SK-N-SH (cell line): ENCODE data around the gene EDIL3. TPM values are rescaled to one million over a fixed set of nuclear protein-coding genes. Genes with fewer than 3 reads are reported as not detected.

ENCODE experiments used
- CTCF ChIA-PET: fragments of 300-600, 350-600 bp; formaldehyde crosslinking; extraction: SDS; loops from one replicate; lab custom pipeline; 2021; lab: Yijun Ruan, JAX
- POLR2A ChIA-PET: fragments of 350-600 bp; sonication (Branson Sonifier 250); formaldehyde crosslinking; extraction: SDS; loops from one replicate; lab custom pipeline; 2020; ENCODE audit warnings: antibody characterized with exemption, inconsistent platforms; lab: Yijun Ruan, JAX
- DNase-seq: peaks from one replicate; pipeline ENCODE4 v3.0.0; 2012
- H2AFZ ChIP-seq: fragments of 200-600 bp; sonication (generic); 2 replicates; pipeline ENCODE4 v1.8.1; 2016; ENCODE audit warnings: antibody characterized with exemption, mild to moderate bottlenecking, low read depth
- H3F3A ChIP-seq: fragments of 200-600 bp; sonication (generic); replicated peaks from 2 replicates; pipeline ENCODE3; 2016; ENCODE audit warnings: antibody characterized with exemption, mild to moderate bottlenecking; ENCODE audit not compliant: insufficient read depth
- H3K27ac ChIP-seq, 2 experiments: fragments of 200-500 bp in 1 of 2; fragments of 200-600 bp in 1 of 2; sonication (Bioruptor generic) in 1 of 2; sonication (generic), shearing (Covaris generic) in 1 of 2; 2 replicates each; pipeline versions ENCODE4 v1.5.1 to v1.6.1; 2014 to 2016; ENCODE audit warnings: low read depth in 2 of 2, inconsistent platforms in 1 of 2, low read length in 1 of 2, mild to moderate bottlenecking in 1 of 2, mixed read lengths in 1 of 2
- H3K27me3 ChIP-seq: fragments of 200-600 bp; sonication (generic), shearing (Covaris generic); 2 replicates; pipeline ENCODE4 v1.6.1; 2016; ENCODE audit warnings: mixed run types; ENCODE audit not compliant: insufficient read depth
- H3K36me3 ChIP-seq, 2 experiments: fragments of 200-500 bp in 1 of 2; fragments of 200-600 bp in 1 of 2; sonication (Bioruptor generic) in 1 of 2; sonication (generic) in 1 of 2; replicated peaks in 1 of 2; 2 replicates each; pipeline versions ENCODE3 to v1.5.1; 2014 to 2016; ENCODE audit warnings: low read length in 1 of 2, mild to moderate bottlenecking in 1 of 2; ENCODE audit not compliant: insufficient read depth in 2 of 2, control insufficient read depth in 1 of 2
- H3K4me1 ChIP-seq, 2 experiments: fragments of 200-500 bp in 1 of 2; fragments of 200-600 bp in 1 of 2; sonication (Bioruptor generic) in 1 of 2; sonication (generic), shearing (Covaris generic) in 1 of 2; 2 replicates each; pipeline versions ENCODE4 v1.5.1 to v1.6.1; 2014 to 2016; ENCODE audit warnings: low read depth in 1 of 2, low read length in 1 of 2, mixed run types in 1 of 2; ENCODE audit not compliant: insufficient read depth in 2 of 2, control insufficient read depth in 1 of 2
- H3K4me2 ChIP-seq: fragments of 200-600 bp; sonication (generic), shearing (Covaris generic); 2 replicates; pipeline ENCODE4 v1.6.1; 2017; ENCODE audit warnings: mixed run types
- H3K4me3 ChIP-seq, 2 experiments: fragments of 200-500 bp in 1 of 2; fragments of 200-600 bp in 1 of 2; sonication (Bioruptor generic) in 1 of 2; sonication (generic), shearing (Covaris generic) in 1 of 2; 2 replicates each; pipeline versions ENCODE4 v1.5.1 to v1.8.1; 2014 to 2016; ENCODE audit warnings: low read depth in 2 of 2, inconsistent platforms in 1 of 2, low read length in 1 of 2, mild to moderate bottlenecking in 1 of 2, mixed read lengths in 1 of 2, moderate library complexity in 1 of 2
- H3K79me2 ChIP-seq: fragments of 200-600 bp; sonication (generic); 2 replicates; pipeline ENCODE4 v1.8.1; 2017; ENCODE audit warnings: mild to moderate bottlenecking; ENCODE audit not compliant: insufficient read depth
- H3K9ac ChIP-seq: fragments of 200-600 bp; sonication (generic); 2 replicates; pipeline ENCODE4 v1.6.1; 2017; ENCODE audit warnings: mixed run types
- H3K9me2 ChIP-seq: fragments of 200-600 bp; sonication (generic); 2 replicates; pipeline ENCODE4 v1.6.1; 2017; ENCODE audit warnings: mixed run types
- H3K9me3 ChIP-seq: fragments of 200-600 bp; sonication (generic); 2 replicates; pipeline ENCODE4 v1.6.1; 2017; ENCODE audit warnings: mixed run types, mild to moderate bottlenecking, moderate library complexity
- H4K20me1 ChIP-seq: fragments of 200-600 bp; sonication (generic); 2 replicates; pipeline ENCODE4 v1.6.1; 2017; ENCODE audit warnings: mild to moderate bottlenecking, mixed run types; ENCODE audit not compliant: insufficient read depth
- CHD2 ChIP-seq: fragments of 150-350 bp; IDR thresholded peaks from 2 replicates; pipeline ENCODE4 v1.6.1; 2018; ENCODE audit warnings: low read length; ENCODE audit not compliant: partially characterized antibody
- ELF1 ChIP-seq: IDR thresholded peaks from 2 replicates; pipeline ENCODE4 v1.4.0; 2012
- EZH2phosphoT487 ChIP-seq: fragments of 200-600 bp; sonication (generic); IDR thresholded peaks from 2 replicates; pipeline ENCODE4 v1.6.1; 2017; ENCODE audit warnings: low read depth, mixed run types, mild to moderate bottlenecking, antibody characterized with exemption, moderate library complexity, borderline replicate concordance
- FOSL2 ChIP-seq: IDR thresholded peaks from 2 replicates; pipeline ENCODE4 v1.4.0; 2012; ENCODE audit warnings: low read depth, mild to moderate bottlenecking, moderate library complexity, borderline replicate concordance
- GABPA ChIP-seq: IDR thresholded peaks from 2 replicates; pipeline ENCODE4 v1.4.0; 2012; ENCODE audit warnings: low read depth, mild to moderate bottlenecking
- GATA2 ChIP-seq: sonication (generic); formaldehyde crosslinking; IDR thresholded peaks from 2 replicates; pipeline ENCODE4 v1.5.0; 2020; ENCODE audit warnings: mild to moderate bottlenecking, missing genetic modification reagents
- IRF3 ChIP-seq: fragments of 150-350 bp; IDR thresholded peaks from 2 replicates; pipeline ENCODE4 v1.6.1; 2016; ENCODE audit warnings: mild to moderate bottlenecking, low read depth, low read length
- JUND ChIP-seq: IDR thresholded peaks from 2 replicates; pipeline ENCODE4 v1.4.0; 2012
- MXI1 ChIP-seq: IDR thresholded peaks from 2 replicates; pipeline ENCODE4 v1.6.1; 2012; ENCODE audit warnings: mild to moderate bottlenecking, low read depth, low read length, improper control_type of control experiment
- RAD21 ChIP-seq: IDR thresholded peaks from 2 replicates; pipeline ENCODE4 v1.6.1; 2012; ENCODE audit warnings: mild to moderate bottlenecking, low read length
- USF2 ChIP-seq: fragments of 150-350 bp; IDR thresholded peaks from 2 replicates; pipeline ENCODE4 v1.6.1; 2017; ENCODE audit warnings: antibody characterized with exemption, low read length, low read depth, borderline replicate concordance
- WGBS: methylation state at CpG from one replicate; pipeline ENCODE4 v1.1.6; 2017; ENCODE audit warnings: low lambda C conversion rate; 5-methylcytosine and 5-hydroxymethylcytosine counted together
- polyA plus RNA-seq, 3 experiments: library from polyadenylated mRNA; depleted of rRNA; stranded (reverse); fragments of >200 nt; gene quantifications; 2 replicates each; pipeline ENCODE4 v1.2.3, GENCODE V29; 2012
- TF ChIP-seq, protein P1 (sequence below): IDR thresholded peaks from 2 replicates; pipeline ENCODE4 v1.6.1; 2012; ENCODE audit warnings: mild to moderate bottlenecking, low read depth, low read length, moderate library complexity
- TF ChIP-seq, protein P2 (sequence below): IDR thresholded peaks from 2 replicates; pipeline ENCODE4 v1.4.0; 2012; ENCODE audit warnings: low read depth, borderline replicate concordance
- TF ChIP-seq, protein P3 (sequence below): IDR thresholded peaks from 2 replicates; pipeline ENCODE4; 2012

Gene EDIL3
- polyA plus RNA-seq, 1 of the 3 experiments (the other 2 are of a cell fraction) = 51.5 TPM

DNA sequence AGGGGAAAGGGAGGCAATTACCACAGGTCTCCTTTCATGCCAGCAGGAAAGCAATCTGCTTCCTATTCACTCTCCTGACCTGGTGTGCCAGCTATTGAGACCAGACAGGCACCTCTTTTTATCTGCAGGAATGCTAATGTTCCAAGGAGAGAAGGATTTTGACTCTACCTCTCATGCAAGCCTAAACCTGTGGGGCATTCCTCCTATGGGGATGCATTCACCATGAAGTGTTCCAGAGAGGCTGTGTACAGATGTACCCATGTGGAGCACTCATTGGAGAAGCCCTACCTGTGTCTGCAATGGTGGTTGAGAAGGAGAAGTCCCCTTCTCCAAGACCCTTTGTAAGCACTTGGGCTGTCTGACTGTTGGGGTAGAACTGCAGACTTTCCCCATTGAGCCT, 45.4 kb upstream of the EDIL3 start (continued):
- TF ChIP-seq, protein P1, sequence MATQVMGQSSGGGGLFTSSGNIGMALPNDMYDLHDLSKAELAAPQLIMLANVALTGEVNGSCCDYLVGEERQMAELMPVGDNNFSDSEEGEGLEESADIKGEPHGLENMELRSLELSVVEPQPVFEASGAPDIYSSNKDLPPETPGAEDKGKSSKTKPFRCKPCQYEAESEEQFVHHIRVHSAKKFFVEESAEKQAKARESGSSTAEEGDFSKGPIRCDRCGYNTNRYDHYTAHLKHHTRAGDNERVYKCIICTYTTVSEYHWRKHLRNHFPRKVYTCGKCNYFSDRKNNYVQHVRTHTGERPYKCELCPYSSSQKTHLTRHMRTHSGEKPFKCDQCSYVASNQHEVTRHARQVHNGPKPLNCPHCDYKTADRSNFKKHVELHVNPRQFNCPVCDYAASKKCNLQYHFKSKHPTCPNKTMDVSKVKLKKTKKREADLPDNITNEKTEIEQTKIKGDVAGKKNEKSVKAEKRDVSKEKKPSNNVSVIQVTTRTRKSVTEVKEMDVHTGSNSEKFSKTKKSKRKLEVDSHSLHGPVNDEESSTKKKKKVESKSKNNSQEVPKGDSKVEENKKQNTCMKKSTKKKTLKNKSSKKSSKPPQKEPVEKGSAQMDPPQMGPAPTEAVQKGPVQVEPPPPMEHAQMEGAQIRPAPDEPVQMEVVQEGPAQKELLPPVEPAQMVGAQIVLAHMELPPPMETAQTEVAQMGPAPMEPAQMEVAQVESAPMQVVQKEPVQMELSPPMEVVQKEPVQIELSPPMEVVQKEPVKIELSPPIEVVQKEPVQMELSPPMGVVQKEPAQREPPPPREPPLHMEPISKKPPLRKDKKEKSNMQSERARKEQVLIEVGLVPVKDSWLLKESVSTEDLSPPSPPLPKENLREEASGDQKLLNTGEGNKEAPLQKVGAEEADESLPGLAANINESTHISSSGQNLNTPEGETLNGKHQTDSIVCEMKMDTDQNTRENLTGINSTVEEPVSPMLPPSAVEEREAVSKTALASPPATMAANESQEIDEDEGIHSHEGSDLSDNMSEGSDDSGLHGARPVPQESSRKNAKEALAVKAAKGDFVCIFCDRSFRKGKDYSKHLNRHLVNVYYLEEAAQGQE = no peak
- TF ChIP-seq JUND = no peak
- TF ChIP-seq RAD21 = no peak
- TF ChIP-seq, protein P2, sequence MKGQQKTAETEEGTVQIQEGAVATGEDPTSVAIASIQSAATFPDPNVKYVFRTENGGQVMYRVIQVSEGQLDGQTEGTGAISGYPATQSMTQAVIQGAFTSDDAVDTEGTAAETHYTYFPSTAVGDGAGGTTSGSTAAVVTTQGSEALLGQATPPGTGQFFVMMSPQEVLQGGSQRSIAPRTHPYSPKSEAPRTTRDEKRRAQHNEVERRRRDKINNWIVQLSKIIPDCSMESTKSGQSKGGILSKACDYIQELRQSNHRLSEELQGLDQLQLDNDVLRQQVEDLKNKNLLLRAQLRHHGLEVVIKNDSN = no peak
- TF ChIP-seq GABPA = no peak

DNA sequence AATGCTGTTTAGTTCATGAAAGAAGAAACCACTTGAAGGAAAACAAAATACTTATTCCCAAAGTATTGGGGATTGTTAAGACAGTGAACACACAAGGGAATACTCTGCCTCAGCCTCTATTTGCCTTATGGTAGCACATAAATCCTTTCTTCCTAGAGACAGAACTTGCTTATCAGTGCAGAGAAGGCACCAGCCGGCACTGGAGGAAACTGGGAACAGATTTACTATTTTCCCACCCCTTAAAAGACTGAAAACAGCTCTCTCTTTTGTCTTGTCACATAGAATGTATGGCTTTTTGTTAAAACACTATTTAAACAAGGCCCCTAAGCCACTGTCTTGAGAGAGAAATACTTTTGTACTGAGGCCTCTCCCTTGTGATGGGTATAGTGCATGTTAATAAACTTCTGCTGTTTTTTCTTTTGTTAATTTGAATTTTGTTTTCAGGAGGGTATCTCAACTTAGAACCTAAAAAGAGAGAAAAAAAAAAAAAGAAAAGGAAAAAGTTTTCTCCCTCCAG, 40.7 kb upstream of the EDIL3 start:
- Histone ChIP-seq H3K36me3 (peaks cover 0 to 11% of the 10 kb centered on the region in 2 experiments), H3F3A (peaks cover 3% of the 10 kb centered on the region), H3K9ac (no peak overlapping the region), H3K79me2 (no peaks in the 10 kb centered on the region), H2AFZ (no peak overlapping the region), H3K9me3 (0 out of 2 replicates have a peak, but pooled peaks cover 4% of the 10 kb centered on the region), H3K4me2 (no peak overlapping the region), H3K4me1 (no peaks in the 10 kb centered on the region), H3K27me3 (no peaks in the 10 kb centered on the region), H3K9me2 (no peaks in the 10 kb centered on the region), H3K4me3 (no peak overlapping the region), H4K20me1 (no peaks in the 10 kb centered on the region), H3K27ac (no peak overlapping the region)
- CTCF ChIA-PET = interaction anchor here (1.7 kb wide), 1 partner anchor 713 kb away, joined by 5 read pairs; no protein-coding TSS in a partner anchor
- POLR2A ChIA-PET = no interaction called here
- TF ChIP-seq, protein P1 = no peak
- no peak for TF ChIP-seq MXI1
- no peak for TF ChIP-seq GABPA
- no peak for TF ChIP-seq IRF3
- no peak for TF ChIP-seq CHD2
- no peak for TF ChIP-seq RAD21
- TF ChIP-seq FOSL2 = no peak
- TF ChIP-seq GATA2 (CRISPR knock-in tag) = no peak
- no peak for TF ChIP-seq USF2
- no peak for TF ChIP-seq EZH2phosphoT487
- no peak for TF ChIP-seq ELF1
- TF ChIP-seq, protein P3, sequence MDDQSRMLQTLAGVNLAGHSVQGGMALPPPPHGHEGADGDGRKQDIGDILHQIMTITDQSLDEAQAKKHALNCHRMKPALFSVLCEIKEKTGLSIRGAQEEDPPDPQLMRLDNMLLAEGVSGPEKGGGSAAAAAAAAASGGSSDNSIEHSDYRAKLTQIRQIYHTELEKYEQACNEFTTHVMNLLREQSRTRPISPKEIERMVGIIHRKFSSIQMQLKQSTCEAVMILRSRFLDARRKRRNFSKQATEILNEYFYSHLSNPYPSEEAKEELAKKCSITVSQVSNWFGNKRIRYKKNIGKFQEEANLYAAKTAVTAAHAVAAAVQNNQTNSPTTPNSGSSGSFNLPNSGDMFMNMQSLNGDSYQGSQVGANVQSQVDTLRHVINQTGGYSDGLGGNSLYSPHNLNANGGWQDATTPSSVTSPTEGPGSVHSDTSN = no peak
- WGBS = 69% methylated on average over 1 of the region's 1 CpG
- DNase-seq = no peak
